SK-N-SH (cell line): ENCODE measurements around the gene TTK.

ENCODE experiments used
- CHD2 ChIP-seq: fragments of 150-350 bp; IDR thresholded peaks from 2 replicates; pipeline ENCODE4 v1.6.1; 2018; ENCODE audit warnings: low read length; ENCODE audit not compliant: partially characterized antibody
- CTCF ChIP-seq: fragments of 200-600 bp; sonication (generic); IDR thresholded peaks from 2 replicates; pipeline ENCODE4 v1.6.1; 2017; ENCODE audit warnings: antibody characterized with exemption, mild to moderate bottlenecking, moderate library complexity
- EP300 ChIP-seq, 2 experiments: IDR thresholded peaks; 2 replicates each; pipeline versions ENCODE4 v1.4.0 to v1.6.1; 2012; ENCODE audit warnings: borderline replicate concordance in 1 of 2, low read depth in 1 of 2, low read length in 1 of 2
- EZH2phosphoT487 ChIP-seq: fragments of 200-600 bp; sonication (generic); IDR thresholded peaks from 2 replicates; pipeline ENCODE4 v1.6.1; 2017; ENCODE audit warnings: low read depth, mixed run types, mild to moderate bottlenecking, antibody characterized with exemption, moderate library complexity, borderline replicate concordance
- GABPA ChIP-seq: IDR thresholded peaks from 2 replicates; pipeline ENCODE4 v1.4.0; 2012; ENCODE audit warnings: low read depth, mild to moderate bottlenecking
- JUND ChIP-seq: IDR thresholded peaks from 2 replicates; pipeline ENCODE4 v1.4.0; 2012
- MAX ChIP-seq: IDR thresholded peaks from 2 replicates; pipeline ENCODE4 v1.4.0; 2012; ENCODE audit warnings: low read depth
- POLR2AphosphoS5 ChIP-seq: IDR thresholded peaks from 2 replicates; pipeline ENCODE4 v1.6.1; 2012; ENCODE audit warnings: low read depth, low read length
- RAD21 ChIP-seq: IDR thresholded peaks from 2 replicates; pipeline ENCODE4 v1.6.1; 2012; ENCODE audit warnings: mild to moderate bottlenecking, low read length
- SMC3 ChIP-seq: IDR thresholded peaks from 2 replicates; pipeline ENCODE4 v1.6.1; 2012; ENCODE audit warnings: low read depth, low read length, improper control_type of control experiment
- TAF1 ChIP-seq: IDR thresholded peaks from 2 replicates; pipeline ENCODE4 v1.6.1; 2012; ENCODE audit warnings: low read depth, mild to moderate bottlenecking, low read length, moderate library complexity, borderline replicate concordance
- TCF12 ChIP-seq: IDR thresholded peaks from 2 replicates; pipeline ENCODE4 v1.4.0; 2012
- ZBTB33 ChIP-seq: IDR thresholded peaks from 2 replicates; pipeline ENCODE4 v1.4.0; 2012; ENCODE audit warnings: low read depth, borderline replicate concordance

- no peak for TF ChIP-seq CTCF
- no peak for TF ChIP-seq GABPA
- TF ChIP-seq SMC3: no peak
- no peak for TF ChIP-seq ZBTB33
- no peak for TF ChIP-seq EZH2phosphoT487
- TF ChIP-seq MAX: no peak
- TF ChIP-seq TAF1: no peak
- no peak for TF ChIP-seq POLR2AphosphoS5
- TF ChIP-seq CHD2: no peak
- TF ChIP-seq JUND: no peak
- TF ChIP-seq TCF12: no peak
- no peak for TF ChIP-seq RAD21
- TF ChIP-seq EP300 (IDR thresholded peaks at IDR 0.05; ENCODE audit: borderline replicate concordance in 1 of 2, low read depth in 1 of 2, low read length in 1 of 2): no peak
Observed at GRCh38 chr6:79969784-79970183, 34.7 kb upstream of the TTK start.
